IMR-90 (cell line): ENCODE measurements around the gene TMEM170A. TPM values are rescaled to one million over a fixed set of nuclear protein-coding genes. Genes with fewer than 3 reads are reported as not detected.

Experiments
- ATAC-seq: fragments of 200-7000 bp; cut with Tn5 transposase; 2 replicates; pipeline ENCODE4 v1.9.1; 2020; ENCODE audit warnings: low read depth, mild to moderate bottlenecking, moderate library complexity
- BruUV-seq: library from RNA; stranded (reverse); fragments of 400-500 nt; replicated peaks from 2 replicates; lab custom pipeline; 2021; lab: Mats Ljungman, UMichigan
- CTCF ChIA-PET: fragments of 300-600 bp; formaldehyde crosslinking; extraction: SDS; loops from one replicate; lab custom pipeline; 2021; ENCODE audit warnings: antibody characterized with exemption; lab: Yijun Ruan, JAX
- POLR2A ChIA-PET: fragments of 300-600 bp; sonication (Branson Sonifier 250); formaldehyde crosslinking; loops from one replicate; lab custom pipeline; 2022; ENCODE audit warnings: antibody characterized with exemption; ENCODE audit not compliant: unreplicated experiment; lab: Charles Lee
- DNase-seq: peaks from one replicate; pipeline ENCODE4 v3.0.0; 2013
- H2AFZ ChIP-seq: replicated peaks from 2 replicates; pipeline ENCODE3; 2013; ENCODE audit warnings: low read length, mild to moderate bottlenecking; ENCODE audit not compliant: poor library complexity
- H2AK5ac ChIP-seq: 2 replicates; pipeline ENCODE4 v1.6.1; 2013; ENCODE audit warnings: low read depth, low read length, inconsistent platforms
- H2AK9ac ChIP-seq: replicated peaks from 2 replicates; pipeline ENCODE3; 2013; ENCODE audit warnings: mild to moderate bottlenecking, low read depth, low read length, moderate library complexity; ENCODE audit not compliant: poor library complexity
- H2BK120ac ChIP-seq: 2 replicates; pipeline ENCODE4 v1.6.1; 2013; ENCODE audit warnings: low read depth, low read length, inconsistent platforms
- H2BK15ac ChIP-seq: 3 replicates; pipeline ENCODE4 v1.6.1; 2013; ENCODE audit warnings: low read depth, low read length, inconsistent platforms
- H2BK20ac ChIP-seq: 2 replicates; pipeline ENCODE4 v1.6.1; 2013; ENCODE audit warnings: low read depth, mild to moderate bottlenecking, inconsistent platforms, low read length, moderate library complexity
- H2BK5ac ChIP-seq: 2 replicates; pipeline ENCODE4 v1.6.1; 2013; ENCODE audit warnings: mild to moderate bottlenecking, low read depth, low read length, inconsistent platforms; ENCODE audit not compliant: poor library complexity, severe bottlenecking
- H3K14ac ChIP-seq: replicated peaks from 2 replicates; pipeline ENCODE4 v1.6.1; 2013; ENCODE audit warnings: low read depth, low read length, inconsistent platforms
- H3K18ac ChIP-seq: 2 replicates; pipeline ENCODE4 v1.6.1; 2013; ENCODE audit warnings: low read depth, low read length, control low read depth
- H3K23ac ChIP-seq: 2 replicates; pipeline ENCODE4 v1.6.1; 2013; ENCODE audit warnings: low read depth, low read length, inconsistent platforms
- H3K27ac ChIP-seq: 2 replicates; pipeline ENCODE4 v1.5.1; 2013; ENCODE audit warnings: mild to moderate bottlenecking, control low read depth, low read length; ENCODE audit not compliant: insufficient read depth
- H3K27me3 ChIP-seq: 2 replicates; pipeline ENCODE4 v1.6.1; 2013; ENCODE audit warnings: low read length; ENCODE audit not compliant: control insufficient read depth, insufficient read depth
- H3K36me3 ChIP-seq: 2 replicates; pipeline ENCODE4 v1.6.1; 2013; ENCODE audit warnings: low read length, mixed read lengths; ENCODE audit not compliant: control insufficient read depth, insufficient read depth
- H3K4ac ChIP-seq: 2 replicates; pipeline ENCODE4 v1.6.1; 2013; ENCODE audit warnings: low read depth, low read length, inconsistent platforms
- H3K4me1 ChIP-seq: 2 replicates; pipeline ENCODE4 v1.6.1; 2013; ENCODE audit warnings: low read length, mixed read lengths; ENCODE audit not compliant: control insufficient read depth, insufficient read depth
- H3K4me2 ChIP-seq: 2 replicates; pipeline ENCODE4 v1.6.1; 2013; ENCODE audit warnings: low read depth, mild to moderate bottlenecking, control low read depth, low read length, moderate library complexity
- H3K4me3 ChIP-seq: 2 replicates; pipeline ENCODE4 v1.5.1; 2013; ENCODE audit warnings: low read depth, mild to moderate bottlenecking, control low read depth, low read length, moderate library complexity; ENCODE audit not compliant: insufficient read depth
- H3K56ac ChIP-seq: 2 replicates; pipeline ENCODE4 v1.6.1; 2013; ENCODE audit warnings: low read length, inconsistent platforms; ENCODE audit not compliant: insufficient read depth; ENCODE audit errors: extremely low read depth
- H3K79me1 ChIP-seq, 2 experiments: 2 replicates each; pipeline ENCODE4 v1.6.1; 2013; ENCODE audit warnings: low read length in 2 of 2, inconsistent platforms in 1 of 2, low read depth in 1 of 2
- H3K9ac ChIP-seq: 2 replicates; pipeline ENCODE4 v1.6.1; 2013; ENCODE audit warnings: low read depth, low read length, control low read depth
- H3K9me1 ChIP-seq: 2 replicates; pipeline ENCODE4 v1.6.1; 2013; ENCODE audit warnings: low read length, inconsistent platforms; ENCODE audit not compliant: insufficient read depth
- H3K9me3 ChIP-seq: 2 replicates; pipeline ENCODE4 v1.6.1; 2013; ENCODE audit warnings: low read length; ENCODE audit not compliant: control insufficient read depth, insufficient read depth
- H4K20me1 ChIP-seq: 2 replicates; pipeline ENCODE4 v1.6.1; 2013; ENCODE audit warnings: low read length, inconsistent platforms; ENCODE audit not compliant: insufficient read depth
- H4K5ac ChIP-seq: 2 replicates; pipeline ENCODE4 v1.6.1; 2013; ENCODE audit warnings: mild to moderate bottlenecking, low read depth, low read length, control low read depth
- H4K8ac ChIP-seq, 2 experiments: 2 replicates each; pipeline ENCODE4 v1.6.1; 2013; ENCODE audit warnings: low read depth in 2 of 2, low read length in 2 of 2, control low read depth in 1 of 2, inconsistent platforms in 1 of 2
- H4K91ac ChIP-seq: 2 replicates; pipeline ENCODE4 v1.6.1; 2013; ENCODE audit warnings: low read depth, low read length, inconsistent platforms; ENCODE audit not compliant: insufficient read depth
- FOS ChIP-seq: fragments of 150-350 bp; IDR thresholded peaks from 2 replicates; pipeline ENCODE4 v1.6.1; 2016; ENCODE audit warnings: low read depth, low read length
- MAFK ChIP-seq: IDR thresholded peaks from 2 replicates; pipeline ENCODE4 v1.6.1; 2012; ENCODE audit warnings: low read depth, low read length, improper control_type of control experiment
- WGBS, 2 experiments: methylation state at CpG; one replicate each; pipeline versions ENCODE4 v1.1.5 to v1.1.7; 2013; ENCODE audit warnings: missing lambda C conversion rate in 2 of 2; ENCODE audit not compliant: insufficient read length in 1 of 2; ENCODE audit errors: extremely low coverage in 2 of 2; 5-methylcytosine and 5-hydroxymethylcytosine counted together
- dilution Hi-C: fragments of 300-500 bp; cut with HindIII; formaldehyde crosslinking; loops from one replicate; pipeline ENCODE4 v1.14.3; 2018; ENCODE audit warnings: low sequenced_read_pairs; ENCODE audit not compliant: unreplicated experiment
- in situ Hi-C: fragments of 300-500 bp; cut with MboI; formaldehyde crosslinking; loops from 3 replicates; pipeline ENCODE4 v1.14.3; 2019; ENCODE audit warnings: low sequenced_read_pairs, inconsistent platforms, mixed read lengths
- intact Hi-C: fragments of 100-400 bp; cut with micrococcal nuclease; formaldehyde crosslinking; loops from 2 replicates; pipeline ENCODE4 v1.10.0; 2022
- polyA plus RNA-seq, 3 experiments: library from polyadenylated mRNA; depleted of rRNA; stranded (reverse); fragments of >200 nt; gene quantifications; 2 replicates each; pipeline ENCODE4 v1.2.3, GENCODE V29; 2012; ENCODE audit warnings: low replicate concordance in 1 of 3
- total RNA-seq: library from RNA; depleted of rRNA; stranded (reverse); fragments of >200 nt; gene quantifications from 2 replicates; pipeline ENCODE4 v1.2.3, GENCODE V29; 2012
- TF ChIP-seq, protein P1 (sequence below): fragments of 150-350 bp; IDR thresholded peaks from 2 replicates; pipeline ENCODE4 v1.6.1; 2016; ENCODE audit warnings: low read depth, mild to moderate bottlenecking, low read length, moderate library complexity, borderline replicate concordance

The TMEM170A gene
- total and polyA plus RNA-seq, 2 of the 4 experiments (the other 2 are of a cell fraction): 7.3 to 10.9 TPM

DNA sequence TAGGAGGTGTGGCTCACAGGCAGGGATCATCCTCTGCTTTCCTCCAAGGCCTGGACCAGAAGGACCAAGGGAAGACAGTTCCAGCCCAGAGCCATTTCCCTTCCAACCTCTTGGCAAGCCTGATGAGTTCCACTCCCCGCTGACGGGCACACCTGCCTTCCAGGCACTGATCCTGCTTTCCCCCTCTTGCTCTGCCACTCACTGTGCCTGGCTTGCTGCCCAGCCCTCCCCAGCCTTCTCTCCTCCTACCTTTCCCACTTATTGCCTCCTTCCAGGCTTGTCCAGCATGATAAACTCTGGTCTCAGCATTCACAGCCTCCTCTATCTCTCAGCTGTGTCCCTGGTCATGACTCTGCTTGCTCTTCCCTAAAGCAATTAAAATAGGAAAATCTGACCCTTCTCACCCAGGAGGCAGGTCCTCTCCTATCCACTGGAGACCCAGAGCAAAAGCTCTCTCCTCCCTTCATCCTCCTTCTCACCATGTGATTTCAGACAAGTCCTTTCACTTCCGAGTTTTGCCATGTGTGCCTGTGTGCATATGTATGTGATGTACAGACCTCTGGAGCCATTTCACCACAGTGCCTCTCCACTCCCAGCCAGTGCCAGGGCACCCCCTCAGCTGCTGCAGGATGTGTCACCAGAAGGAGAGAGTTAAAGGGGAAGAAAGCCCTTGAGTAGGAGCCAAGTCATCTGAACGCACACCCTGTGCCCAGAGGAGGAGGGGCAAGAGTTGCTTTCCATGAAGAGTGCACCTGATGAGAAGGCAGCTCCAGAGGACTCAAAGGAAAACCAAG is 13.4 kb upstream of the TMEM170A start (continued):
- TF ChIP-seq, protein P1, sequence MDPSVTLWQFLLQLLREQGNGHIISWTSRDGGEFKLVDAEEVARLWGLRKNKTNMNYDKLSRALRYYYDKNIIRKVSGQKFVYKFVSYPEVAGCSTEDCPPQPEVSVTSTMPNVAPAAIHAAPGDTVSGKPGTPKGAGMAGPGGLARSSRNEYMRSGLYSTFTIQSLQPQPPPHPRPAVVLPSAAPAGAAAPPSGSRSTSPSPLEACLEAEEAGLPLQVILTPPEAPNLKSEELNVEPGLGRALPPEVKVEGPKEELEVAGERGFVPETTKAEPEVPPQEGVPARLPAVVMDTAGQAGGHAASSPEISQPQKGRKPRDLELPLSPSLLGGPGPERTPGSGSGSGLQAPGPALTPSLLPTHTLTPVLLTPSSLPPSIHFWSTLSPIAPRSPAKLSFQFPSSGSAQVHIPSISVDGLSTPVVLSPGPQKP: no peak

DNA sequence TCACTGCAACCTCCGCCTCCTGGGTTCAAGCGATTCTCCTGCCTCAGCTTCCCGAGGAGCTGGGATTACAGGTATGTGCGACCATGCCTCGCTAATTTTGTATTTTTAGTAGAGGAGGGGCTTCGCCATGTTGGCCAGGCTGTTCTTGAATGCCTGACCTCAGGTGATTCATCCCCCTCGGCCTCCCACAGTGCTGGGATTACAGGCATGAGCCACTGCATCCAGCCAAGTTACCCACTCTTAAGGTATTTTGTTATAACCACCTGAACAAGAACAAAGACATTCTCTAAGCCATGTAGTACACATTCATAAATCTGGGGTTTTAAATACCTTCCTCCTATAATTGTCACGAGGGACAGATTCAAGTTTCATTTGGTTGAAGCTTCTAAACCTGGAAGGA is 12.3 kb upstream of the TMEM170A start:
- Histone ChIP-seq H2AFZ (no peak overlapping the region), H2BK5ac (no peak overlapping the region), H3K4me2 (no peak overlapping the region), H4K5ac (no peak overlapping the region), H4K8ac (no peak overlapping the region), H3K9ac (no peak overlapping the region), H4K20me1 (no peaks in the 10 kb centered on the region), H3K14ac (no peak overlapping the region), H3K4ac (no peak overlapping the region), H3K56ac (no peak overlapping the region), H2BK20ac (no peak overlapping the region), H3K27ac (no peak overlapping the region), H2AK5ac (no peak overlapping the region), H3K9me3 (no peaks in the 10 kb centered on the region), H2BK15ac (no peak overlapping the region), H3K27me3 (peaks cover 14% of the 10 kb centered on the region; the same call in 1 of the 2 replicates), H4K91ac (no peak overlapping the region), H2BK120ac (no peak overlapping the region), H3K9me1 (no peaks in the 10 kb centered on the region), H3K23ac (no peak overlapping the region), H3K79me1 (no peaks in the 10 kb centered on the region), H3K4me1 (no peaks in the 10 kb centered on the region), H3K36me3 (no peaks in the 10 kb centered on the region), H2AK9ac (no peak overlapping the region), H3K4me3 (no peak overlapping the region), H3K18ac (no peak overlapping the region)
- in situ Hi-C loops: no loop called here
- POLR2A ChIA-PET: no interaction called here
- dilution Hi-C loops: no loop called here
- no CpG with 5 or more reads among the region's 8 CpGs for WGBS, 2 experiments
- ATAC-seq: no peak
- intact Hi-C loops: no loop called here
- BruUV-seq: no TSS peak
- TF ChIP-seq FOS: no peak
- no peak for TF ChIP-seq MAFK
- DNase-seq: no peak
- CTCF ChIA-PET: interaction anchor here (0.8 to 1.2 kb wide), 2 partner anchors 10 to 12 kb away, joined by 3 read pairs; no protein-coding TSS in a partner anchor
